Activated effector memory CD4-positive, alpha-beta T cell treated with anti-CD3 and anti-CD28 coated beads, Interleukin-2, amount 50 U/mL, for 16 hours (primary cell): ENCODE results near the gene CST4.
"Not testable (repeated sequence)": the region's sequence is repeated elsewhere in the genome, so short reads cannot be mapped to it uniquely, and the experiment has no call there.

Source experiments
- DNase-seq: peaks from one replicate; pipeline ENCODE4 v3.0.0-alpha.2; 2020

Gene CST4

GRCh38 chr20:23688684-23689398 lies at the start of gene CST4:
Gene CST4, minus strand, starts transcription at chr20:23689038. Its CDS starts 69 bp downstream, at chr20:23688969.
- DNase-seq: not testable (repeated sequence)

DNA sequence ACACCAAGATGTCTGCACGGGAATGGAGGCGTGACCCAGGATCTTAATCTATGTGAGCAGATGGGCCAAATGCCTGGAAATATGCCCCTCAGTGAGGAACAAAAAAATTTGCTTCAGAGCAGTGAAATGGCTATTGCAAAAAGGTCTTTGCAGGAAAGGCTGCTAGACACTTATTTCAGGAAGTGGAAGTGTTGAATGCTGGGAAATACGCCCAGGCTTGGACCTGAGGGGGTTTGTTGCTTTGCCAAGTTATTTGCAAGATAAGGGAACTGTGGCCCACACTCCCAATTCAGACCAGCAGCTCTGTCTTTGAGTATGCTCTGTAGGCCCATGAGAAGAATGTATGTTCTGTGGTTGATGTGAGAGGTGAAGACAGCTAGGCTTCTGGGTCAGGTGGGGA lies 46.6 kb upstream of the CST4 start:
- not testable (repeated sequence) for DNase-seq

DNA sequence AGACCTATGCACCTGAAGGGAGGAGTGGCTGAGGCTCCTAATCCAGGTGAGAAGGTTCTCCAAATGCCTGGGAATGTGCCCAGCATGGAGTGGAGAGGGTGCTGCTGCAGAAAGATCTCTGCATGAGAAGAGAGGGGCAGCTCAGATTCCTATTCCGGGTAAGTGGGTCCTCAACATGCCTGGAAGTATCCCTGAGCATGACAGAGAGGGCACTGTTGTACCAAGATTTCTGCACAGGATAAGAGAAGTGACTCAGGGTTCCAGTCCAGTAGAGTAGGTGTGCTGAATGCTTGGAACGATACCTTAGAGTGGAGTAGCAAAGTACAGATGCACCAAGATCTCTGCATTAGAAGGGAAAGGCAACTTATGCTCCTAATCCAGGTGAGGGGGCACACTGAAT lies 46.1 kb upstream of the CST4 start:
- not testable (repeated sequence) for DNase-seq

DNA sequence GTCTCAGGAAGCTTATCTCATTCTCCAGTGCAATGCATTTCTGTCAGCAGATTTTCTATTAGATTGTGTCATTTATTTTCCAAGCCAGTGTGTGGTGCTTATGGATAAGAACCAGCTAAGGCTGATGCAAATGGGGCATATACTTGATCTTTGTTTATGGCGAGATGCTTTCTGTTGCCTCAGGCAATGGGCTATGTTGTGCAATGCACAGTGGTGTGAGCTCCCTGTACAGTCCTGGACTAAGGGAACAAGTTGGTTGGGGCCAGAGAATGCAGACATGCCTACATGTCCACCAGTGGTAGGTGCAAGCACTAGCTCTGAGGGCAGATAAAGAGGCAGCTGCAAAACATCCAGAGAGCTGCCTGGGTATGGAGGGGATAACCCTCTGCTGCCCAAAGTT lies 45.6 kb upstream of the CST4 start:
- DNase-seq: not testable (repeated sequence)

GRCh38 chr20:23727016-23727415 lies 38.2 kb upstream of the CST4 start:
- DNase-seq: no peak

- no peak for DNase-seq
Measured at GRCh38 chr20:23725102-23725501, 36.3 kb upstream of the CST4 start.

DNA sequence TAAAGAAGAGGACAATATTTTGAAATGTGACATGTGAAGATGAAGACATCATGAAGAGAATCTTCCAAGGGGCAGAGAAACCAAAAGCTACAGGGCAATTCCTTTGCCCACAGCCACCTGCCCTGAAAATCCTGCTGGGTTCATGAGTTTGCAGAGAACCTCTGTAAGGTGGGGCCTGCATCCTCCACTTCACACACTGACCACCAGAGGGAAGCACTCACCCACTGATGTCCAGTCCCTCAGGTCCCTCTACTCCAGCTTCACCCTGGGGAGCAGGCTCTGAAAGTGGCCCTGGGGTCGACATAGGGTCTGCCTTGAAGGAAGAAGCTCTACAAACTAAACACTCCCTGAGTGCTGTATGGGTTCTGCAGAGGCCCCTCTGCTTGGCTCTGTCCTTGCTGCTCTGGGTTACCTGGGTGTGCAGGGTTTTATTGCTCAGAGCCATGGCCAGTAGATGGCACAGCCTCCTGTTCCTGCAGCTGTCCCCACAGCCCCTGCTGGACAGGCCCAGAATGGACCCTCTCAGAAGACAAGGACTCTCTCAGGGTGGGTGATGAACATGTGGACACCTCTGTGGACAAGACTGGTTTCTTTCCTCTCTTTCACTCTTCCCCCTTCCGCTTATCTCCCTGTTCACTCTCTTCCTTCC lies 34.9 kb upstream of the CST4 start:
- DNase-seq: not testable (repeated sequence)

DNA sequence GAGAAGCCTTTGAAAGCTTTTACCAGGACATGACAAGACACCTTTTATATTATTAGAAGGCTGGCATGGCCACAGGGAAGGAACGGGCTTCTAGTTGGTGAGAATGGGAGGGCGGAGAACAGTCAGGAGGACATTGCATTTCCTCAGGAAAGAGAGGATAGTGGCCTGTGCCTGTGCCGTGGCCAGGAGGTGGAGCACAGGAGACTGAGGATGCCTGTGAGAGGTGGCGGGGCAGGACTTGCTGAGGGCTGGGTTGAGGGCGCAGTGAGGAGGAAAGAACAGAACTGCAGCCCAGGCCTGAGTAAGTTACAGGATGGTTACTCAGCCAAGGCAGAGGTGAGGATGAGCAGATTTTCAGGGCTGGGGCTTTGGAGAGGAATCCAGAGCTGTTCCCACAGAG lies 34.0 kb upstream of the CST4 start:
- not testable (repeated sequence) for DNase-seq

DNA sequence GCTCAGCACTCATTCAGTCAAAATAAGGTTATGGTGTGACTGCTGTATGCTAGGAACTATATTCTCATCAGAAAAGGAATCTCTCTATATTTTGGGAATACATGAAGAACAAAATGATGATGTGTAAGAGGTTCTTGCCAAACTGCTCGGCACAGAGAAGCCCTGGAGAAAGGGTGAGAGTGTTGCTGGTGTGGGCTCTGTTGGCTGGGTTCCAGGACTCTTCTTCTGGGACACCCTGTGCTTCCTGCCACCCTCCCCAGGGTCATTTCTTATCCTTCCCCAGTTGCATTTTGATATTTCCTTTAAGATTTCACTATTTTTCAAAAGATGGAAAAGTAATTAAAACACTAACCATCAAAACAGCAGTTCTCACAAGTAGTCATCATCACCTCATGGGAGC lies 33.1 kb upstream of the CST4 start:
- no peak for DNase-seq

DNA sequence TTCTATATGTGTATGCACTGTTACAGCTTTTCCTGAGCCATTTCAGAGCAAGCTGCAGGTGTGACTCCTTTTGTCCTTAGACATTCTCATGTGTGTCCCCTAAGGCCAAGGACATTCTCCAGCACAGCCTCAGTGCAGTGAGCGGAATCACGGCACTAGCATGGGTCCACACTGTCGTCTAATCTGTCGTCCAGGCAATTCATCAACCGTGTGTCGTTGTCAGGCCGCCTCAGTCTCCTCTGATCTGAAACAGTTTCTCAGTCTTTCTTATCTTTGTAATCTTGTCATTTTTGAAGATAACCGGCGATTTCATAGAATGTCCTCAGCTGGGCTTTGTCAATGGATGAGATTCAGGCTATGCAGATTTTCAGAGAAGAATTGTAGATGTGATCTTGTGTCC lies 30.5 kb upstream of the CST4 start:
- DNase-seq: not testable (repeated sequence)

- DNase-seq: not testable (repeated sequence)
Measured at GRCh38 chr20:23711778-23712177, 22.9 kb upstream of the CST4 start.

DNA sequence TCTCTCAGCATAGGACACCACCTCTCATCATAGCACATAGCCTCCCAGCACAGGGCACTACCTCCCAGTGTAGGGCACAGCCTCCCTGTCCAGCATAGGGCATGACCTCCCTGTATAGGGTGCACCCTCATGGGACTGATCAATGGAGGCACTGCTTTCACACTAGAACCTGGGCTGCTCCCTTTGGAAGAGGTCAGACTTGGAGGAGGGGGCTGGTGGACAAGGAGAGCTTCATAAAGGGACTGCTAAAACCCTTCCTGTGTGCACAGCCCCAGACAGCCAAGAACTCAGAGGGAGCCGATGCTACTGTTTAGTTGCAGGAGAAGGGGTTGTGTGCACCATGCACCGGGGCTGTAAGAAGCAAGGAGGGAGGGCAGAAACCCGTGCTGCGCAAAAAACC lies 21.9 kb upstream of the CST4 start:
- DNase-seq: no peak

- no peak for DNase-seq
Measured at GRCh38 chr20:23705895-23706294, 17.1 kb upstream of the CST4 start.

DNA sequence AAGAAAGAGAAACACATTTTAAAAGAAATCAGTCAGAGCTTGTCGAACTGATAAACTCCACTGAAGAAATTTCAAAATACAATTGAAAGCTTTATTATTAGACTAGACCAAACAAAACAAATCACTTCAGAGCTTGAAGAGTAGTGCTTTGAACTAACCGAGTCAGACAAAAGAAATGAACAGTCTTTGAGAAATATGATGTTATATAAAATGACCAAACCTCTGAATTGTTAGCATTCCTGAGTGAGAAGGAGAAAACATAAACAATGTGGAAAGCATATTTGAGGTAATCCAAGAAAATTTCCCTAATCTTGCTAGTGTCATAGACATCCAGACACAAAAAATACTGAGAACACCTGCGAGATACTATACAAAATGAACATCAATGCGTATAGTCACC lies 13.2 kb upstream of the CST4 start:
- no peak for DNase-seq

DNA sequence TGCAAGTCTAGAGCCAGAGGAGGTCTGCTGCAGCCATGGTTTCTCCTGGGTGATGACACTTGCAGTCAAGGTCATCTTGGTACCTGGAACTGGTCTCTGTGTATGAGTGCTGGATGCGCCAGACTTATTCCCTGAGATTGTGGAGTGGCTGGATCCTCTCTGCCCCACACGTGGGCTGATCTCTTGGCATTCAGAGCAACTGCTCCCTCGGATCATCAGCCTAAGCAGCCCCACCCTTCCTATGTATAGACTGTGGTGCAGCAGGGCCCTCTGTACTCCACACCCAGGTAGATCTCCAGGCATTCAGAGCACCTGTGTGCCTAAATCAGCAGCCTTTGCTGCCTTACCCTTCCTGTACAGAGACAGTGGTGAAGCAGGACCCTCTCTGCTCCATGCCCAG lies 12.1 kb upstream of the CST4 start:
- no peak for DNase-seq

- no peak for DNase-seq
Measured at GRCh38 chr20:23697947-23698346, 9.1 kb upstream of the CST4 start.

DNA sequence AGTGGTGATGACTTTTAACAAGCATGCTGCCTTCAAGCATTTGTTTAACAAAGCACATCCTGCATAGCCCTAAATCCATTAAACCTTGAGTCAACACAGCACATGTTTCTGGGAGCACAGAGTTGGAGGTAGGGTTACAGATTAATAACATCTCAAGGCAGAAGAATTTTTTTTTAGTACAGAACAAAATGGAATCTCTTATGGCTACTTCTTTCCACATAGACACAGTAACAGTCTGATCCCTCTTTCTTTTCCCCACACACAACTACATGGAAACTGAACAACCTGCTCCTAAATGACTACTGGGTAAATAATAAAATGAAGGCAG lies 6.2 kb upstream of the CST4 start:
- DNase-seq: not testable (repeated sequence)

DNA sequence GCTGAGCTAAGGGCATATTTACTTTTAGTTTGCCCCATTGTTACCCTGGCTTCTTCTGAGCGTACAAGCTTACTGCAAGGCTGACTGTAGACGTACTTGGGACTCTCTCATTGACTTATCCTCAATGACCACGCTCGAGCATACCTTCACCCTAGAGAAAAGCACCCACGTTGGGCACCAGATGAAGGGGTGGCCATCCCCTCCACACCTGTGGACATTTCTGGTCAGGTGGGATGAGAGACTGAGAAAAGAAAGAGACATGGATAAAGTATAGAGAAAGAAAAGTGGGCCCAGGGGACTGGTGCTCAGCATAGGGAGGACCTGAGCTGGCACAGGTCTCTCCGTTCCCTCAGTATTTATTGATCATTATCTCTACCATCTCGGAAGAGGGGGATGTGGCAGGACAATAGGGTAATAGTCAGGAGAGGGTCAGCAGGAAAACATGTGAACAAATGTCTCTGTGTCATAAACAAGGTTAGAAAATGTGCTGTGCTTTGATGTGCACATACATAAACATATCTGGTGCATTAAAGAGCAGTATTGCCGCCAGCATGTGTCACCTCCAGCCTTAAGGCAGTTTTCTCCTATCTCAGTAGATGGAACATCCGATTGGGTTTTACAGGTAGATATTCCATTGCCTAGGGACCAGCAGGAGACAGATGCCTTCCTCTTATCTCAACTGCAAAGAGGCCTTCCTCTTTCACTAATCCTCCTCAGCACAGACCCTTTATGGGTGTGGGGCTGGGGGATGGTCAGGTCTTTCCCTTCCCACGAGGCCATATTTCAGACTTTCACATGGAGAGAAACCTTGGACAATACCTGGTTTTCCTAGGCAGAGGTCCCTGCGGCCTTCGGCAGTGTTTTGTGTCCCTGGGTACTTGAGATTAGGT lies 5.6 kb upstream of the CST4 start:
- DNase-seq: not testable (repeated sequence)

GRCh38 chr20:23692725-23693619 lies 4.1 kb upstream of the CST4 start:
- DNase-seq: not testable (repeated sequence)

DNA sequence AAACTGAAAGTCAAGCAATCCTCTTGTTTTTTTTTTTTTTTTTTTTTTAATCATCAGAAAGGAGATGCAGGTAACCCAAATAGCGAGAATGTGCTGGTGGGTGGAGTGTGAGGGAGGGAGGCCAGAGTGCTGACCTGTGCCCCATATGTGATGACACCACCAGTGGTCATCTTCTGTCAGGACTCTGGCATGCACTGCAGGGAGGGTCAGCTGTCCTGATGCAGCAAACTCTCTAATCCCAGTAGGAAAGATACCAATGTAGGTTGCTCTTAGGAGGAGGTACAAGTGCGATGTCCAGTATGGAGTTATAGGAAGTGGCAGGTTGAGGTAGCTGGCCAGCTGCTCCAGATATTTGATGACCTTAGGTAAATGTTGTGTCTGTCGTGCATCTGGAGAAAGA lies 2.8 kb upstream of the CST4 start:
- no peak for DNase-seq

GRCh38 chr20:23690581-23690980 lies 1.7 kb upstream of the CST4 start:
- DNase-seq: no peak

GRCh38 chr20:23689399-23689690 lies 507 bp upstream of the CST4 start:
- DNase-seq: no peak

GRCh38 chr20:23687986-23688385 lies 852 bp downstream of the CST4 start:
- DNase-seq: no peak
